ENCODE measurements around the gene MELK. TPM values are rescaled to one million over a fixed set of nuclear protein-coding genes. Genes with fewer than 3 reads are reported as not detected.

Gene MELK
- total RNA-seq, 2 experiments from 2014 or later: 56.1 to 58.8 TPM

GRCh38 chr9:36691671-36692070, 119.0 kb downstream of the MELK start:
- CTCF ChIA-PET: interaction anchor here (0.5 kb wide), 1 partner anchor 25 kb away, joined by 3 read pairs; no protein-coding TSS in a partner anchor
- peaks cover 6% of the 10 kb centered on the region for H3K27me3 Mint-ChIP-seq
- H3K9me3 Mint-ChIP-seq: no peaks in the 10 kb centered on the region
- H3K27ac Mint-ChIP-seq: no peak overlapping the region
- no peak for DNase-seq
- POLR2A ChIA-PET: no interaction called here
- no peak overlapping the region for H3K4me3 Mint-ChIP-seq
- no peaks in the 10 kb centered on the region for H3K36me3 Mint-ChIP-seq (ENCODE audit: low read depth)
- H3K4me1 Mint-ChIP-seq: no peaks in the 10 kb centered on the region

- Mint-ChIP-seq H3K36me3 (ENCODE audit: low read depth) (peaks cover 10% of the 10 kb centered on the region), H3K9me3 (peaks cover 29% of the 10 kb centered on the region), H3K27me3 (peaks cover 23% of the 10 kb centered on the region), H3K4me3 (no peak overlapping the region), H3K27ac (no peak overlapping the region), H3K4me1 (no peaks in the 10 kb centered on the region)
- ChIA-PET POLR2A (no interaction called here), CTCF (no interaction called here)
- DNase-seq: no peak
These were observed 126.3 kb downstream of the MELK start for GRCh38 chr9:36698984-36699383.

- DNase-seq: no peak
- peaks cover 3% of the 10 kb centered on the region for H3K36me3 Mint-ChIP-seq (ENCODE audit: low read depth)
- POLR2A ChIA-PET: no interaction called here
- CTCF ChIA-PET: no interaction called here
- no peak overlapping the region for H3K4me3 Mint-ChIP-seq
- peaks cover 21% of the 10 kb centered on the region for H3K27me3 Mint-ChIP-seq
- H3K4me1 Mint-ChIP-seq: no peaks in the 10 kb centered on the region
- H3K27ac Mint-ChIP-seq: no peak overlapping the region
- H3K9me3 Mint-ChIP-seq: peaks cover 12% of the 10 kb centered on the region
These were observed 131.5 kb downstream of the MELK start for GRCh38 chr9:36704148-36704547.

- no peak overlapping the region for H3K27ac Mint-ChIP-seq
- no peaks in the 10 kb centered on the region for H3K36me3 Mint-ChIP-seq (ENCODE audit: low read depth)
- DNase-seq: no peak
- no peaks in the 10 kb centered on the region for H3K9me3 Mint-ChIP-seq
- H3K4me3 Mint-ChIP-seq: no peak overlapping the region
- H3K4me1 Mint-ChIP-seq: no peaks in the 10 kb centered on the region
- POLR2A ChIA-PET: no interaction called here
- H3K27me3 Mint-ChIP-seq: peaks cover 4% of the 10 kb centered on the region
- CTCF ChIA-PET: no interaction called here
These were observed 141.1 kb downstream of the MELK start for GRCh38 chr9:36713515-36714490.

GRCh38 chr9:36716496-36716895, 143.8 kb downstream of the MELK start:
- POLR2A ChIA-PET: no interaction called here
- no peak for DNase-seq

GRCh38 chr9:36717276-36717675, 144.6 kb downstream of the MELK start:
- Mint-ChIP-seq H3K27ac (no peak overlapping the region), H3K36me3 (ENCODE audit: low read depth) (no peaks in the 10 kb centered on the region), H3K4me3 (no peak overlapping the region), H3K27me3 (peaks cover 2% of the 10 kb centered on the region), H3K4me1 (no peaks in the 10 kb centered on the region), H3K9me3 (no peaks in the 10 kb centered on the region)
- ChIA-PET POLR2A (no interaction called here), CTCF (interaction anchor here (0.9 kb wide), 1 partner anchor 11 kb away, joined by 4 read pairs; no protein-coding TSS in a partner anchor)
- no peak for DNase-seq

More at GRCh38 chr9:36716496-36716895, 143.8 kb downstream of the MELK start:
- H3K4me1 Mint-ChIP-seq: no peaks in the 10 kb centered on the region
- no peak overlapping the region for H3K27ac Mint-ChIP-seq
- no peaks in the 10 kb centered on the region for H3K36me3 Mint-ChIP-seq (ENCODE audit: low read depth)
- CTCF ChIA-PET: no interaction called here
- no peaks in the 10 kb centered on the region for H3K9me3 Mint-ChIP-seq
- no peak overlapping the region for H3K4me3 Mint-ChIP-seq
- peaks cover 2% of the 10 kb centered on the region for H3K27me3 Mint-ChIP-seq

GRCh38 chr9:36718612-36719011, 145.9 kb downstream of the MELK start:
- H3K27ac Mint-ChIP-seq: no peak overlapping the region
- no peaks in the 10 kb centered on the region for H3K4me1 Mint-ChIP-seq
- no peak overlapping the region for H3K4me3 Mint-ChIP-seq
- no peaks in the 10 kb centered on the region for H3K36me3 Mint-ChIP-seq (ENCODE audit: low read depth)
- no peak for DNase-seq
- POLR2A ChIA-PET: no interaction called here
- CTCF ChIA-PET: interaction anchor here (0.9 kb wide), 1 partner anchor 10 kb away, joined by 4 read pairs; no protein-coding TSS in a partner anchor
- H3K27me3 Mint-ChIP-seq: peaks cover 2% of the 10 kb centered on the region
- no peaks in the 10 kb centered on the region for H3K9me3 Mint-ChIP-seq

- Mint-ChIP-seq H3K9me3 (no peaks in the 10 kb centered on the region), H3K27ac (no peak overlapping the region), H3K4me3 (no peak overlapping the region), H3K27me3 (peaks cover 2% of the 10 kb centered on the region), H3K4me1 (no peaks in the 10 kb centered on the region), H3K36me3 (ENCODE audit: low read depth) (no peaks in the 10 kb centered on the region)
- ChIA-PET CTCF (no interaction called here), POLR2A (no interaction called here)
- DNase-seq: no peak
These were observed 147.3 kb downstream of the MELK start for GRCh38 chr9:36720043-36720442.

- no peaks in the 10 kb centered on the region for H3K9me3 Mint-ChIP-seq
- no peak overlapping the region for H3K27ac Mint-ChIP-seq
- no peak overlapping the region for H3K4me3 Mint-ChIP-seq
- peaks cover 2% of the 10 kb centered on the region for H3K27me3 Mint-ChIP-seq
- POLR2A ChIA-PET: no interaction called here
- CTCF ChIA-PET: no interaction called here
- no peaks in the 10 kb centered on the region for H3K36me3 Mint-ChIP-seq (ENCODE audit: low read depth)
- DNase-seq: no peak
- no peaks in the 10 kb centered on the region for H3K4me1 Mint-ChIP-seq
These were observed 149.3 kb downstream of the MELK start for GRCh38 chr9:36721846-36722588.

GRCh38 chr9:36725777-36726356, 153.2 kb downstream of the MELK start:
- H3K27me3 Mint-ChIP-seq: no peaks in the 10 kb centered on the region
- no peaks in the 10 kb centered on the region for H3K36me3 Mint-ChIP-seq (ENCODE audit: low read depth)
- no peak overlapping the region for H3K27ac Mint-ChIP-seq

More at GRCh38 chr9:36725777-36726356, 153.2 kb downstream of the MELK start:
- ChIA-PET CTCF (interaction anchor here (0.9 kb wide), 1 partner anchor 93 kb away, joined by 3 read pairs; no protein-coding TSS in a partner anchor), POLR2A (interaction anchor here (0.6 kb wide), 1 partner anchor 593 kb away, joined by 3 read pairs; no protein-coding TSS in a partner anchor)
- Mint-ChIP-seq H3K4me3 (no peak overlapping the region), H3K9me3 (no peaks in the 10 kb centered on the region), H3K4me1 (no peaks in the 10 kb centered on the region)
- no peak for DNase-seq

Other genes starting within 250 kb of the MELK start
- 10 to 100 TPM; 42.1 to 44.4 TPM for gene RNF38, start 172.6 kb upstream of the MELK start, total RNA-seq